CD4-positive, alpha-beta T cell treated with Interleukin-6 at 100 ng/mL for 8 hours (primary cell): Measurements from ENCODE around the gene ADGRG7.
"Not testable (repeated sequence)": the region's sequence is repeated elsewhere in the genome, so short reads cannot be mapped to it uniquely, and the experiment has no call there.

ENCODE experiments used
- DNase-seq: peaks from one replicate; pipeline ENCODE4 v3.0.0-alpha.2; 2020; ENCODE audit warnings: mixed read lengths, low spot score

ADGRG7 gene, protein sequence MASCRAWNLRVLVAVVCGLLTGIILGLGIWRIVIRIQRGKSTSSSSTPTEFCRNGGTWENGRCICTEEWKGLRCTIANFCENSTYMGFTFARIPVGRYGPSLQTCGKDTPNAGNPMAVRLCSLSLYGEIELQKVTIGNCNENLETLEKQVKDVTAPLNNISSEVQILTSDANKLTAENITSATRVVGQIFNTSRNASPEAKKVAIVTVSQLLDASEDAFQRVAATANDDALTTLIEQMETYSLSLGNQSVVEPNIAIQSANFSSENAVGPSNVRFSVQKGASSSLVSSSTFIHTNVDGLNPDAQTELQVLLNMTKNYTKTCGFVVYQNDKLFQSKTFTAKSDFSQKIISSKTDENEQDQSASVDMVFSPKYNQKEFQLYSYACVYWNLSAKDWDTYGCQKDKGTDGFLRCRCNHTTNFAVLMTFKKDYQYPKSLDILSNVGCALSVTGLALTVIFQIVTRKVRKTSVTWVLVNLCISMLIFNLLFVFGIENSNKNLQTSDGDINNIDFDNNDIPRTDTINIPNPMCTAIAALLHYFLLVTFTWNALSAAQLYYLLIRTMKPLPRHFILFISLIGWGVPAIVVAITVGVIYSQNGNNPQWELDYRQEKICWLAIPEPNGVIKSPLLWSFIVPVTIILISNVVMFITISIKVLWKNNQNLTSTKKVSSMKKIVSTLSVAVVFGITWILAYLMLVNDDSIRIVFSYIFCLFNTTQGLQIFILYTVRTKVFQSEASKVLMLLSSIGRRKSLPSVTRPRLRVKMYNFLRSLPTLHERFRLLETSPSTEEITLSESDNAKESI

GRCh38 chr3:100609305-100609704, at the start of gene ADGRG7:
Gene ADGRG7, plus strand, starts transcription at chr3:100609601. Its CDS starts 256 bp downstream, at chr3:100609857.
- DNase-seq: no peak

DNA sequence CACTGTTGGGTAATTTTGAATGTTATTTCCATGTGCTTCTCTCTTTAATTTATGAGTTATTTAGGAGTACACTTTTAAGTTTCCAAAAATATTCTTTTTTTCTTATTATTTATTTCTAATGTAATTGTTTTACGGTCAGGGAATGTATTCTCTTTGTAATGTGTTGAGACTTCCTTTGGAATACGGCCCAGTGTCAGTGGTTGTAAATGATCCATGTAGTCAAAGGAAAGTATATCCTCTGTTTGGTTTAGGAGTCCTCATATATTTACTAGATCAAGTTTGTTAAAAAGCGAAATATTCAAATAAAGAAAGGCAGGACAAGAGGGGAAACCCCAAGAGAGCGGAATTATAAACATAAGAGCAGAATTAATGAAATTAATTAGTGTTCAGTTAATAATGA, 49.0 kb upstream of the ADGRG7 start:
- no peak for DNase-seq

GRCh38 chr3:100561459-100562158, 47.8 kb upstream of the ADGRG7 start:
- no peak for DNase-seq

GRCh38 chr3:100562224-100562857, 47.1 kb upstream of the ADGRG7 start:
- no peak for DNase-seq

DNA sequence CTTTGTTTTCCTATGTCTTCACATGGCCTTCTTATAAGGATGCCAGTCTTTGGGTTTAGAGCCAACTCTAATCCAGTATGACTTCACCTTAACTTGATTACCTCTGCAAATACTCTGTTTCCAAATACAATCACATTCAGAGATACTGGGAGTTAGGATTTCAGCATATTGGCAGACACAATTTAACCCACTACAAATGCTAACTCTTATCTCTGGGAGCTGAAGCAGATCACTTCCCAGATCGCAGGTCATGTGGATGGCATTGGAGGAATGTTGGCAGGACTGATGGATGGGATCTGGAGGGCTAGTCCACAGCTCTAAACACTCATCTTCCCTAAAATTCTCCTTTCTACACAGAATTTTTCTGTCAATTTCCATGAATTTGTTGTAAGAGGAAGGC, 46.2 kb upstream of the ADGRG7 start:
- DNase-seq: no peak

DNA sequence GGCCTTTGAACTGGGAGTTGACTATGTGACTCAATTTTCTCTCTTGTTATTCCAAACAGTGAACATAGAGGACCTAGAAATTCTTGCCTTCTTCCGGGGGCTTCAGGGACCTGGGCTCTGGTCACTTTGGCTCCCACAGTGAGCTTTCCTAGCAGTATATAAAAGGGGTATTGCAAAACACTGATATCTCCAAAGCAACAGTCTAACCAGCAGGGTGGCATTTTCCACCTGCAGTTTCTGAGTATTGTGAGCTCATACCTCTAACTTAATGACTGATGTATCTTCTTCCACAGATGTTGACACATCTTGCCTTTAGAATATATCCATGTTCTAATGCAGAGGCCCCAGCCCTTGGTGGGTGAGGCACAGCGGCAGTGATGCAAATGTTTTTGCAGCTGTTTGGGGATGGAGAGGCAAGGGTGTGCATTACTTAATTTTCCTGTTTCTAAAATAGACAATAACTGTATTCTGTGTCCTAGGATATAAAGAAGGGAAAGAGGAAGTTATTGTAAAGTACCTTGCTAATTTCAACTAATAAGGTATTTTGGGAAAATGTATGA, 45.7 kb upstream of the ADGRG7 start:
- DNase-seq: no peak

GRCh38 chr3:100570811-100571210, 38.6 kb upstream of the ADGRG7 start:
- DNase-seq: no peak

DNA sequence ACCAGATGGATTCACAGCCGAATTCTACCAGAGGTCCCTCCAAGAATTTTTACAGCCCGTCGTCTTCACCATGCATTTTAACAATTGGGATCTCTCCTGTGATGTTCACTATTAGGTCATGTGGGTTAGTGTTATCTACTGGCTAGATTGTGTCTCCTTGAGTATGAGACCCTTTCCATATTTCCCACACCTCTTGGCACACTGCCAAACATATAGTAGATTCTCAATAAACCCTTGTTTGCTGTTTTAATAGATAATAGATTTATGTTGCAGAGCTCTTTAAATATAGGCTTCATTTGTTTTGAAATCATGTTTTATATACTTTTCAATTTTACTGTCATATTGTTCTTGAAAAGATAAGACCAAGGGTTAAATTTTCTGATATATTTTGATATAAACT, 34.9 kb upstream of the ADGRG7 start:
- DNase-seq: no peak

- no peak for DNase-seq
These were observed 33.7 kb upstream of the ADGRG7 start for GRCh38 chr3:100575704-100576103.

DNA sequence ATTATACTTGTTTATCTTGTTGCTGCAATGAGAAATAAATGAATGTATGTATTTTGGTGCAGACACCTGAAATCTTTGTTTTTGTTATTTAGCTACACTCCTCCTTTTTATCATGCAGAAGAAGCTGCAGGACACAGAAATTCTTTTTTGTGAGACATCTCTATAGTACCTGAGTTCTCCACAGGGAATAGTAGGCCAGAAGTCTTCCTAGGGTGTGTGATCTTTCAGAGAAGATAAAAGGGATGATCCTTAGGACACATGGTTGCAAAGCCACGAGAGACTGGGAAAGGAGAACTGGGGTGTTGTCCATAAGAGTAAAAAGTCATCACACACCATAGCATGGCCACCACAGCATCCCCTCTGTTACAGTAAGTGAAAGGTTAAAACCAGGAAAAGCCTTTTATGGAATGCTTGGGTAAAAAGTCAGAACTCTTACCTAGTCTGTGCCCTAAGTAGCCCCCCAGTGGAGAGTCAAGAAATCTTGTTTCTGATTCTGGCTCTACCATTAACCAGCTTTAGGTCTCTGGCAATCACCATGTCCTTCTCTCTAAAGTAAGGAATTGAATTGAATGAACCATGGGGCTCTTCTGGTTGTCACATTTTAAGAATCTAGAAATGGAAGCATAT, 31.9 kb upstream of the ADGRG7 start:
- no peak for DNase-seq

GRCh38 chr3:100578646-100579045, 30.8 kb upstream of the ADGRG7 start:
- DNase-seq: no peak

GRCh38 chr3:100580147-100580546, 29.3 kb upstream of the ADGRG7 start:
- no peak for DNase-seq

DNA sequence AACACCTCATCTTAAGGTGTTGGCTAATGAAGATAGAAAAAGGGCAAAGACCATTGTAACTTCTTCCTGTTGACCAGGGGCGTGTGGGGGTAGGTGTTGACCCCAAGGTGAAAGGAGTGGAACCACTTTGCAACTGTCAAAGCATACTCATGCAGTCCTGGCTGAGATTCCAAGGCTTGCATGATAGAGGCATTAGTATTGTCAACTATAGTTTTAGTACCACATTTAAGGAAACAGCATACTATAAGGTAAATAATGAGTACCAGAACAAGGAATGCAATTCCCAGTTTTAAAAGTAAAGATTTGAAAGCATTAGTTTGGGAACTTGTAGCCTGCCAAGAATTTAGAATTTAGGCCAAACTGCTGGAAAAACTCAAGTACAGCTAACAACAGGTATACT, 27.8 kb upstream of the ADGRG7 start:
- DNase-seq: no peak

- not testable (repeated sequence) for DNase-seq
These were observed 27.2 kb upstream of the ADGRG7 start for GRCh38 chr3:100582157-100582556.

GRCh38 chr3:100584101-100584660, 25.2 kb upstream of the ADGRG7 start:
- no peak for DNase-seq

GRCh38 chr3:100586832-100587231, 22.6 kb upstream of the ADGRG7 start:
- no peak for DNase-seq

DNA sequence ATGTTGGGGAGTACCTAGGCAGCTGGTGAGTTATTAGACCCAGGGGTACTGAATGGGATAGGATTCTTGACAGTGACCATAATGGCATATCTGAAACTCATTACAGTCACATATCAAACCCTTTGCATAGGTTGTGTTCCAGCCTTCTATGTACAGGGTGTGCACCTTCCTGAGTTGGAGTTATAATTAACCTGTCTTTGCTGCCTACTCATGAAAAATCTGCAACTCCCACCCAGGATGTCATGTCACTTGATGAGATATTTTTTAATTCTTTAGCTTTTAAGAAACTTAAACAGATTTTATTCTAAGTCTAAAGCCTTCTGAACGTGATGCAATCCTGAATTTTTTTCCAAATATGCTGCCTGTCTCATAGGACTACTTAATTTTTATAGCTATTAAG, 21.1 kb upstream of the ADGRG7 start:
- DNase-seq: no peak

GRCh38 chr3:100590114-100590839, 19.1 kb upstream of the ADGRG7 start:
- peak; percentile 58 for DNase-seq

- DNase-seq: no peak
These were observed 18.6 kb upstream of the ADGRG7 start for GRCh38 chr3:100590840-100591147.

DNA sequence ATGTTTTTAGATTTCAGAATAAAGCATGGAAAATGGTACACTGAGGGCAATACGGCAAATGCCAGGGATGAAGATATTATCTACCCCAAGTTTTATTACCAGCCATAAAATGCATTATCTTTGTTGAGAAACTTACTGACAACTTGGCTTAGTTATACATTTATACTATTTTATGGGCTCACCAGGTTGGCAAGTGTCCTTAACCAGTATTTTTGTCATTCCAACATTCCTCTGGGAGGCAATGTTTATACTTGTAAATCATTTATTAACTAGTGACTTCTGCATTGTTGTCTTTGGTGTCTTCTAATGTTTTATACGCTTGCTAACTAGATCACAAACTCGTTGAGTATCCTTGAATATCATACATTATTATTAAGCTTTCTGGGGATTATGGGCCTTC, 18.0 kb upstream of the ADGRG7 start:
- DNase-seq: no peak
